HepG2 (cell line): Measurements from ENCODE around the gene STMN3. TPM values are rescaled to one million over a fixed set of nuclear protein-coding genes. Genes with fewer than 3 reads are reported as not detected.

Experiments used
- ATAD3A ChIP-seq: sonication (generic); formaldehyde crosslinking; IDR thresholded peaks from 2 replicates; pipeline ENCODE4 v1.4.0; 2020; ENCODE audit warnings: missing genetic modification reagents
- DMAP1 ChIP-seq: IDR thresholded peaks from 2 replicates; pipeline ENCODE4 v1.6.1; 2016
- ELF4 ChIP-seq: sonication (generic); formaldehyde crosslinking; IDR thresholded peaks from 2 replicates; pipeline ENCODE4 v1.5.0; 2020; ENCODE audit warnings: missing genetic modification reagents, mild to moderate bottlenecking, moderate library complexity, borderline replicate concordance
- HDAC2 ChIP-seq: sonication (generic); formaldehyde crosslinking; IDR thresholded peaks from 2 replicates; pipeline ENCODE4 v1.4.0; 2020; ENCODE audit warnings: missing genetic modification reagents
- HOXA3 ChIP-seq: sonication (generic); formaldehyde crosslinking; IDR thresholded peaks from 2 replicates; pipeline ENCODE4 v1.5.0; 2020; ENCODE audit warnings: missing genetic modification reagents
- KAT7 ChIP-seq: IDR thresholded peaks from 2 replicates; pipeline ENCODE4 v1.6.1; 2018; ENCODE audit warnings: borderline replicate concordance, missing compliant biosample characterization
- KLF13 ChIP-seq: sonication (generic); formaldehyde crosslinking; IDR thresholded peaks from 2 replicates; pipeline ENCODE4 v1.4.0; 2020; ENCODE audit warnings: mild to moderate bottlenecking, missing genetic modification reagents
- MEIS2 ChIP-seq: sonication (generic); formaldehyde crosslinking; IDR thresholded peaks from 2 replicates; pipeline ENCODE4 v1.9.0; 2021; ENCODE audit warnings: mild to moderate bottlenecking, missing genetic modification reagents
- MXD4 ChIP-seq: IDR thresholded peaks from 2 replicates; pipeline ENCODE4 v1.6.1; 2016; ENCODE audit warnings: mild to moderate bottlenecking, missing biosample characterization, missing genetic modification reagents
- MYNN ChIP-seq: sonication (generic); formaldehyde crosslinking; IDR thresholded peaks from 2 replicates; pipeline ENCODE4 v1.4.0; 2020; ENCODE audit warnings: mild to moderate bottlenecking, low read depth, missing genetic modification reagents
- NCOR1 ChIP-seq: fragments of 200-600 bp; sonication (generic); IDR thresholded peaks from 2 replicates; pipeline ENCODE4 v1.7.0; 2017; ENCODE audit warnings: antibody characterized with exemption, low read length, borderline replicate concordance
- NFKB2 ChIP-seq: sonication (generic); formaldehyde crosslinking; IDR thresholded peaks from 2 replicates; pipeline ENCODE4 v1.4.0; 2020; ENCODE audit warnings: missing genetic modification reagents, borderline replicate concordance
- NFRKB ChIP-seq: fragments of 450-650 bp; IDR thresholded peaks from 2 replicates; pipeline ENCODE4 v1.6.1; 2017
- NR1H2 ChIP-seq: sonication (generic); formaldehyde crosslinking; IDR thresholded peaks from 2 replicates; pipeline ENCODE4 v1.8.1; 2022; ENCODE audit warnings: low read depth, missing genetic modification reagents, borderline replicate concordance
- PHF5A ChIP-seq: IDR thresholded peaks from one replicate; pipeline ENCODE4 v1.6.1; 2018; ENCODE audit warnings: low read depth, missing genetic modification reagents; ENCODE audit not compliant: unreplicated experiment
- PRPF4 ChIP-seq: fragments of 200-400 bp; formaldehyde crosslinking; IDR thresholded peaks from 2 replicates; pipeline ENCODE4 v1.6.1; 2016; ENCODE audit warnings: low read length, low read depth; ENCODE audit not compliant: poor library complexity, severe bottlenecking
- RAD51 ChIP-seq: fragments of 450-650 bp; IDR thresholded peaks from 2 replicates; pipeline ENCODE4 v1.6.1; 2016; ENCODE audit warnings: borderline replicate concordance
- RFX1 ChIP-seq: fragments of 450-650 bp; IDR thresholded peaks from 2 replicates; pipeline ENCODE4 v1.6.1; 2017
- SCMH1 ChIP-seq: sonication (generic); formaldehyde crosslinking; IDR thresholded peaks from 2 replicates; pipeline ENCODE4 v1.9.0; 2021; ENCODE audit warnings: missing genetic modification reagents, mild to moderate bottlenecking, borderline replicate concordance
- SNRNP70 ChIP-seq: fragments of 200-400 bp; formaldehyde crosslinking; IDR thresholded peaks from 2 replicates; pipeline ENCODE4 v1.6.1; 2017; ENCODE audit warnings: mild to moderate bottlenecking, low read depth, low read length, moderate library complexity
- SYNCRIP ChIP-seq: fragments of 200-400 bp; formaldehyde crosslinking; IDR thresholded peaks from 2 replicates; pipeline ENCODE4 v1.6.1; 2018; ENCODE audit warnings: mild to moderate bottlenecking, low read depth, low read length; ENCODE audit not compliant: insufficient read depth
- TCF7L2 ChIP-seq: IDR thresholded peaks from 2 replicates; pipeline ENCODE4 v1.6.1; 2011; ENCODE audit warnings: mild to moderate bottlenecking, low read depth, low read length, moderate library complexity
- ZBTB38 ChIP-seq: sonication (generic); formaldehyde crosslinking; IDR thresholded peaks from 2 replicates; pipeline ENCODE4 v1.5.1; 2020; ENCODE audit warnings: mild to moderate bottlenecking, missing genetic modification reagents
- ZNF235 ChIP-seq: sonication (generic); formaldehyde crosslinking; IDR thresholded peaks from 2 replicates; pipeline ENCODE4 v1.8.1; 2023; ENCODE audit warnings: mild to moderate bottlenecking, missing genetic modification reagents, borderline replicate concordance
- ZNF34 ChIP-seq: sonication (generic); formaldehyde crosslinking; IDR thresholded peaks from 2 replicates; pipeline ENCODE4 v1.4.0; 2020; ENCODE audit warnings: mild to moderate bottlenecking, missing genetic modification reagents, borderline replicate concordance
- ZNF670 ChIP-seq: sonication (generic); formaldehyde crosslinking; IDR thresholded peaks from 2 replicates; pipeline ENCODE4 v1.8.0; 2022; ENCODE audit warnings: mild to moderate bottlenecking, missing genetic modification reagents, borderline replicate concordance
- ZNF792 ChIP-seq: IDR thresholded peaks from 2 replicates; pipeline ENCODE4 v1.6.1; 2016
- polyA plus RNA-seq, 8 experiments: library from polyadenylated mRNA; depleted of rRNA in 3 of 8; stranded (reverse) in 7 of 8; unstranded in 1 of 8; fragments of >200 nt; fragmentation: Illumina TruSeq in 4 of 8; extraction: Trizol in 4 of 8; gene quantifications; 2 replicates each; pipeline versions ENCODE4 v1.2.1 to v1.2.3, GENCODE V29; 2011 to 2016; ENCODE audit warnings: low read depth in 4 of 8, missing spikeins in 1 of 8, mixed read lengths in 1 of 8; ENCODE audit not compliant: insufficient read depth in 1 of 8
- total RNA-seq, 5 experiments: library from RNA; depleted of rRNA; stranded (reverse); fragments of >200 nt; fragmentation: Illumina TruSeq; extraction: Trizol; gene quantifications; 2 replicates each; pipeline ENCODE4 v1.2.3, GENCODE V29; 2016; ENCODE audit warnings: low read depth in 1 of 5
- TF ChIP-seq, protein P1 (sequence below): sonication (generic); formaldehyde crosslinking; IDR thresholded peaks from 2 replicates; pipeline ENCODE4 v1.8.0; 2022; ENCODE audit warnings: mild to moderate bottlenecking, missing genetic modification reagents; ENCODE audit not compliant: insufficient replicate concordance
- TF ChIP-seq, protein P2 (sequence below), 2 experiments: sonication (generic) in 1 of 2; formaldehyde crosslinking in 1 of 2; IDR thresholded peaks; 2 replicates each; pipeline versions ENCODE4 v1.4.0 to v1.6.1; 2018 to 2020; ENCODE audit warnings: missing genetic modification reagents in 2 of 2, borderline replicate concordance in 1 of 2, low read depth in 1 of 2, mild to moderate bottlenecking in 1 of 2, missing biosample characterization in 1 of 2
- TF ChIP-seq, protein P3 (sequence below): sonication (generic); formaldehyde crosslinking; IDR thresholded peaks from 2 replicates; pipeline ENCODE4 v1.4.0; 2020; ENCODE audit warnings: missing genetic modification reagents

The STMN3 gene
- total and polyA plus RNA-seq, 2 of the 13 experiments (the other 11 are each of a cell fraction or from before 2014, with no cell fraction given), result 21.0 to 48.3 TPM

DNA sequence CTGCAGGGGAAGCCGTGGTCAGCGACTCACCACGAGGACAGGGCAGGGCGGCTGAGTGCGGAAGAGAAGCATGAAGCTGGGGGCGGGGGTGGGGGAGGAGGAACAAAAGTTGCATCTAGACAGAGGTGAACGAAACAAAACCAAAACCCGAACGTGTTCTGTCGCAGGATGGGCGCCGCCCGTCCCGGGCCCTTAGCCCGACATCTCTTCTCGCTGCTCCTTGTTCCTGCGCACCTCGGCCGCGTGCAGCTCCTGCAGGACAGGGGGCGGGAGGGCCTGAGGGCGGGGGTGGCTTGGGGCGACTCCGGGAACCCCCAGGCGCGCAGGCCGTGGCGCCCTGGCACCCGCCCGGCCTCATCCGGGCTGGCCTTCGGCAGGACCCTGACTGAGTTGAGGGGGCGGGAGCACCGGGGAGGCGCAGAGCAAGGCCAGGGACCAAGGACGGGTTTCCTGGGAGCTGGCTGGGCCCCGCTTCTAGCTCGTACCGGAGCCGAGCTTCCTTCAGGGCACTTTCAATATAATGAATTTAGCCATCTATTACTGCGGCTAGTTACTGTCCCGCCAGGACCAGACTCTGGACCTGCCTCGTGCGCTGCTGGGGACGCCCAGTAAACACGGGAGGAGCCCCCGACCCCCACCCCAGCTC lies 12.0 kb downstream of the STMN3 start (continued):
- no peak for TF ChIP-seq ZNF235
- TF ChIP-seq MXD4 (CRISPR knock-in tag), result no peak
- TF ChIP-seq NFRKB, result no peak
- no peak for TF ChIP-seq PRPF4
- TF ChIP-seq SNRNP70, result no peak
- no peak for TF ChIP-seq NR1H2 (CRISPR knock-in tag)
- no peak for TF ChIP-seq ELF4 (CRISPR knock-in tag)
- TF ChIP-seq ZNF34, result no peak
- TF ChIP-seq NFKB2, result no peak
- TF ChIP-seq RAD51, result no peak
- TF ChIP-seq ZNF670 (CRISPR knock-in tag), result no peak
- no peak for TF ChIP-seq TCF7L2
- TF ChIP-seq RFX1, result no peak
- TF ChIP-seq HDAC2, result no peak
- no peak for TF ChIP-seq DMAP1
- no peak for TF ChIP-seq KLF13 (CRISPR knock-in tag)
- TF ChIP-seq, protein P1, sequence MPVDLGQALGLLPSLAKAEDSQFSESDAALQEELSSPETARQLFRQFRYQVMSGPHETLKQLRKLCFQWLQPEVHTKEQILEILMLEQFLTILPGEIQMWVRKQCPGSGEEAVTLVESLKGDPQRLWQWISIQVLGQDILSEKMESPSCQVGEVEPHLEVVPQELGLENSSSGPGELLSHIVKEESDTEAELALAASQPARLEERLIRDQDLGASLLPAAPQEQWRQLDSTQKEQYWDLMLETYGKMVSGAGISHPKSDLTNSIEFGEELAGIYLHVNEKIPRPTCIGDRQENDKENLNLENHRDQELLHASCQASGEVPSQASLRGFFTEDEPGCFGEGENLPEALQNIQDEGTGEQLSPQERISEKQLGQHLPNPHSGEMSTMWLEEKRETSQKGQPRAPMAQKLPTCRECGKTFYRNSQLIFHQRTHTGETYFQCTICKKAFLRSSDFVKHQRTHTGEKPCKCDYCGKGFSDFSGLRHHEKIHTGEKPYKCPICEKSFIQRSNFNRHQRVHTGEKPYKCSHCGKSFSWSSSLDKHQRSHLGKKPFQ (CRISPR knock-in tag), result no peak
- TF ChIP-seq HOXA3, result peak; percentile 29; the same call in 1 of the 2 replicates
- no peak for TF ChIP-seq PHF5A (CRISPR knock-in tag)
- TF ChIP-seq, protein P2, sequence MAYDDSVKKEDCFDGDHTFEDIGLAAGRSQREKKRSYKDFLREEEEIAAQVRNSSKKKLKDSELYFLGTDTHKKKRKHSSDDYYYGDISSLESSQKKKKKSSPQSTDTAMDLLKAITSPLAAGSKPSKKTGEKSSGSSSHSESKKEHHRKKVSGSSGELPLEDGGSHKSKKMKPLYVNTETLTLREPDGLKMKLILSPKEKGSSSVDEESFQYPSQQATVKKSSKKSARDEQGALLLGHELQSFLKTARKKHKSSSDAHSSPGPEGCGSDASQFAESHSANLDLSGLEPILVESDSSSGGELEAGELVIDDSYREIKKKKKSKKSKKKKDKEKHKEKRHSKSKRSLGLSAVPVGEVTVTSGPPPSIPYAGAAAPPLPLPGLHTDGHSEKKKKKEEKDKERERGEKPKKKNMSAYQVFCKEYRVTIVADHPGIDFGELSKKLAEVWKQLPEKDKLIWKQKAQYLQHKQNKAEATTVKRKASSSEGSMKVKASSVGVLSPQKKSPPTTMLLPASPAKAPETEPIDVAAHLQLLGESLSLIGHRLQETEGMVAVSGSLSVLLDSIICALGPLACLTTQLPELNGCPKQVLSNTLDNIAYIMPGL (CRISPR knock-in tag; IDR thresholded peaks at IDR 0.05; ENCODE audit: borderline replicate concordance in 1 of 2, low read depth in 1 of 2), result no peak
- TF ChIP-seq SYNCRIP, result no peak
- 0 out of 2 replicates have a peak, but pooled peaks have one; percentile 2 for TF ChIP-seq ZBTB38
- 0 out of 2 replicates have a peak, but pooled peaks have one; percentile 3 for TF ChIP-seq KAT7
- TF ChIP-seq MEIS2 (CRISPR knock-in tag), result no peak
- no peak for TF ChIP-seq SCMH1
- 0 out of 2 replicates have a peak, but pooled peaks have one; percentile 35 for TF ChIP-seq ATAD3A (CRISPR knock-in tag)
- TF ChIP-seq NCOR1, result no peak
- no peak for TF ChIP-seq MYNN (CRISPR knock-in tag)
- no peak for TF ChIP-seq ZNF792 (CRISPR knock-in tag)
- TF ChIP-seq, protein P3, sequence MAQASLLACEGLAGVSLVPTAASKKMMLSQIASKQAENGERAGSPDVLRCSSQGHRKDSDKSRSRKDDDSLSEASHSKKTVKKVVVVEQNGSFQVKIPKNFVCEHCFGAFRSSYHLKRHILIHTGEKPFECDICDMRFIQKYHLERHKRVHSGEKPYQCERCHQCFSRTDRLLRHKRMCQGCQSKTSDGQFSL (CRISPR knock-in tag), result no peak
